K562 (cell line): Measurements from ENCODE around the gene PNLIPRP1. TPM values are rescaled to one million over a fixed set of nuclear protein-coding genes. Genes with fewer than 3 reads are reported as not detected.

ENCODE experiments used
- ATAC-seq: fragments of 200-7000 bp; cut with Tn5 transposase; 3 replicates; pipeline ENCODE4 v1.9.1; 2020; ENCODE audit warnings: moderate library complexity
- BruUV-seq: library from RNA; stranded (reverse); fragments of 400-500 nt; replicated peaks from 2 replicates; lab custom pipeline; 2021; lab: Mats Ljungman, UMichigan
- CTCF ChIA-PET: fragments of 300-600 bp; formaldehyde crosslinking; extraction: SDS; loops from one replicate; lab custom pipeline; 2021; ENCODE audit warnings: low intra/inter-chr PET ratio; lab: Yijun Ruan, JAX
- POLR2A ChIA-PET: fragments of 300-600, 350-650 bp; sonication (Branson Sonifier 250); formaldehyde crosslinking; extraction: SDS; loops from one replicate; lab custom pipeline; 2021; ENCODE audit warnings: antibody characterized with exemption, inconsistent platforms; lab: Yijun Ruan, JAX
- DNase-seq, 4 experiments: peaks; one replicate each; pipeline versions ENCODE4 v3.0.0 to v3.0.0-alpha.2; 2011 to 2018; ENCODE audit warnings: low spot score in 3 of 4, mixed read lengths in 3 of 4; ENCODE audit errors: extremely low read depth in 1 of 4
- FAIRE-seq: peaks from 2 replicates; lab custom pipeline; 2011; peaks lifted over from hg19 to GRCh38; lab: Jason Lieb, UNC
- H2AFZ ChIP-seq: 2 replicates; pipeline ENCODE4 v1.6.0; 2011; ENCODE audit warnings: low read depth, low read length, control low read depth, inconsistent platforms
- H3K27ac ChIP-seq: fragments of 200-600 bp; 3 replicates; pipeline ENCODE4 v1.8.0; 2011; ENCODE audit warnings: low read depth, mild to moderate bottlenecking, control low read depth, inconsistent platforms, low read length, moderate library complexity, mixed read lengths; ENCODE audit errors: extremely low read depth
- H3K27me3 ChIP-seq, 2 experiments: fragments of 300-600 bp in 1 of 2; 2 replicates in 1 of 2; 3 replicates in 1 of 2; pipeline versions ENCODE4 v1.6.0 to v1.8.0; 2011; ENCODE audit warnings: inconsistent platforms in 2 of 2, low read length in 2 of 2, mild to moderate bottlenecking in 1 of 2, mixed read lengths in 1 of 2, moderate library complexity in 1 of 2; ENCODE audit not compliant: control insufficient read depth in 2 of 2, insufficient read depth in 2 of 2
- H3K36me3 ChIP-seq: fragments of 300-600 bp; 3 replicates; pipeline ENCODE4 v1.8.0; 2011; ENCODE audit warnings: mild to moderate bottlenecking, low read length, inconsistent platforms; ENCODE audit not compliant: control insufficient read depth, insufficient read depth
- H3K4me1 ChIP-seq, 2 experiments: fragments of 200-600 bp in 1 of 2; replicated peaks in 1 of 2; 2 replicates in 1 of 2; 3 replicates in 1 of 2; pipeline versions ENCODE4 v1.5.1 to v1.8.0; 2011; ENCODE audit warnings: inconsistent platforms in 2 of 2, low read length in 2 of 2, mild to moderate bottlenecking in 1 of 2, mixed read lengths in 1 of 2, moderate library complexity in 1 of 2; ENCODE audit not compliant: control insufficient read depth in 2 of 2, insufficient read depth in 2 of 2
- H3K4me2 ChIP-seq: 2 replicates; pipeline ENCODE4 v1.6.1; 2011; ENCODE audit warnings: low read length, control low read depth, inconsistent platforms, mixed read lengths; ENCODE audit not compliant: insufficient read depth
- H3K4me3 ChIP-seq: fragments of 200-600 bp; sonication (generic), shearing (Covaris generic); 2 replicates; pipeline ENCODE4 v1.5.1; 2016; ENCODE audit warnings: control low read depth, inconsistent platforms
- H3K79me2 ChIP-seq: fragments of 200-600 bp; 3 replicates; pipeline ENCODE4 v1.8.0; 2011; ENCODE audit warnings: low read length, inconsistent platforms; ENCODE audit not compliant: control insufficient read depth, insufficient read depth
- H3K9ac ChIP-seq, 2 experiments: 2 replicates each; pipeline versions ENCODE4 v1.6.0 to v1.6.1; 2011; ENCODE audit warnings: low read depth in 2 of 2, low read length in 2 of 2, control low read depth in 1 of 2, inconsistent platforms in 1 of 2, mild to moderate bottlenecking in 1 of 2, mixed read lengths in 1 of 2; ENCODE audit not compliant: insufficient read depth in 1 of 2
- H3K9me1 ChIP-seq: one replicate; pipeline ENCODE4 v1.6.0; 2011; ENCODE audit warnings: inconsistent platforms, mild to moderate bottlenecking, low read length, moderate library complexity; ENCODE audit not compliant: control insufficient read depth, insufficient read depth
- H3K9me3 ChIP-seq: replicated peaks from 2 replicates; pipeline ENCODE4 v1.5.1; 2011; ENCODE audit warnings: low read depth, low read length, inconsistent platforms; ENCODE audit not compliant: control insufficient read depth, insufficient read depth
- H4K20me1 ChIP-seq: replicated peaks from 2 replicates; pipeline ENCODE4 v1.6.1; 2011; ENCODE audit warnings: low read length, inconsistent platforms, mixed read lengths; ENCODE audit not compliant: control insufficient read depth, insufficient read depth
- ATF6 ChIP-seq: sonication (generic); formaldehyde crosslinking; IDR thresholded peaks from 2 replicates; pipeline ENCODE4 v1.4.0; 2020; ENCODE audit warnings: mild to moderate bottlenecking, missing genetic modification reagents
- CUX1 ChIP-seq: fragments of 200-800 bp; sonication (Bioruptor generic); IDR thresholded peaks from 2 replicates; pipeline ENCODE4 v1.6.1; 2016; ENCODE audit warnings: missing genetic modification characterization, missing compliant biosample characterization
- E2F3 ChIP-seq: fragments of 250-450 bp; sonication (Bioruptor Pico); IDR thresholded peaks from 2 replicates; pipeline ENCODE4 v1.4.0; 2020; ENCODE audit warnings: mild to moderate bottlenecking
- PHB2 ChIP-seq: fragments of 450-650 bp; IDR thresholded peaks from 2 replicates; pipeline ENCODE4 v1.6.1; 2017; ENCODE audit warnings: low read depth
- POU5F1 ChIP-seq: fragments of 150-350 bp; IDR thresholded peaks from 2 replicates; pipeline ENCODE4 v1.6.1; 2014; ENCODE audit warnings: borderline replicate concordance, low read length, low read depth, mild to moderate bottlenecking; ENCODE audit not compliant: partially characterized antibody
- TCF7L2 ChIP-seq: fragments of 150-350 bp; IDR thresholded peaks from 2 replicates; pipeline ENCODE4 v1.6.1; 2016; ENCODE audit warnings: low read depth, mild to moderate bottlenecking, low read length, moderate library complexity
- ZC3H4 ChIP-seq: sonication (generic); formaldehyde crosslinking; IDR thresholded peaks from 2 replicates; pipeline ENCODE4 v1.9.0; 2021; ENCODE audit warnings: missing genetic modification reagents, borderline replicate concordance
- WGBS: fragments of 100-300 bp; shearing (Covaris generic); methylation state at CpG from one replicate; pipeline ENCODE4 v1.1.6; 2016; ENCODE audit warnings: low coverage, mixed read lengths; ENCODE audit not compliant: insufficient coverage; ENCODE audit errors: missing lambda C conversion rate; 5-methylcytosine and 5-hydroxymethylcytosine counted together
- in situ Hi-C: fragments of 300-500 bp; cut with MboI; formaldehyde crosslinking; loops from 4 replicates; pipeline ENCODE4 v1.15.0; 2018; ENCODE audit warnings: inconsistent platforms, mixed read lengths
- intact Hi-C: fragments of 100-400 bp; cut with micrococcal nuclease; formaldehyde crosslinking; loops from 2 replicates; pipeline ENCODE4 v1.14.2; 2022
- polyA plus RNA-seq, 8 experiments: library from polyadenylated mRNA; depleted of rRNA in 4 of 8; stranded (reverse) in 5 of 8; unstranded in 3 of 8; fragments of >200 nt; fragmentation: Nextera tagmentation in 2 of 8; fragmentation: Illumina TruSeq in 1 of 8; extraction: Ambion mirVana in 2 of 8; extraction: Trizol in 1 of 8; gene quantifications; 2 replicates each; pipeline versions ENCODE4 v1.2.1 to v1.2.3, GENCODE V29; 2011 to 2014; ENCODE audit warnings: inconsistent platforms in 1 of 8, missing spikeins in 1 of 8
- total RNA-seq, 7 experiments: library from RNA; depleted of rRNA in 6 of 7; stranded (reverse); fragments of >200 nt in 6 of 7; fragmentation: Illumina TruSeq in 2 of 7; extraction: Trizol in 2 of 7; gene quantifications; 2 replicates each; pipeline versions ENCODE4 v1.2.1 to v1.2.3, GENCODE V29; 2011 to 2021; ENCODE audit warnings: low replicate concordance in 1 of 7

PNLIPRP1 gene
- total and polyA plus RNA-seq, 9 of the 15 experiments (the other 6 are each of a cell fraction or from before 2014, with no cell fraction given): 0.60 TPM; not detected in 8

- no peaks in the 10 kb centered on the region for H3K36me3 ChIP-seq
- FAIRE-seq (no peak), ATAC-seq (no peak), DNase-seq (no peak)
- no peaks in the 10 kb centered on the region; a peak in 1 of 5 replicates for H3K27me3 ChIP-seq
- no peaks in the 10 kb centered on the region for H3K79me2 ChIP-seq
- no peak overlapping the region for H3K4me2 ChIP-seq
- WGBS: under 1% methylated on average over 13 of the region's 17 CpGs
- in situ Hi-C loops (no loop called here), intact Hi-C loops (no loop called here)
- H3K4me1 ChIP-seq: peaks cover 0 to under 1% of the 10 kb centered on the region in 2 experiments; a peak in 1 of 5 replicates
- no peaks in the 10 kb centered on the region for H3K9me1 ChIP-seq
- H3K9me3 ChIP-seq: no peaks in the 10 kb centered on the region
- H3K9ac ChIP-seq: no peak overlapping the region
- ChIA-PET POLR2A (no interaction called here), CTCF (no interaction called here)
- BruUV-seq: no TSS peak
- H2AFZ ChIP-seq: no peak overlapping the region
- H4K20me1 ChIP-seq: no peaks in the 10 kb centered on the region
- no peak for TF ChIP-seq E2F3 (CRISPR knock-in tag)
- H3K4me3 ChIP-seq: no peak overlapping the region
- H3K27ac ChIP-seq: no peak overlapping the region
These were observed 41.9 kb downstream of the PNLIPRP1 start for GRCh38 chr10:116632596-116633215.

- FAIRE-seq (no peak), DNase-seq (no peak), ATAC-seq (no peak)
- Histone ChIP-seq H3K27ac (no peak overlapping the region), H3K4me3 (no peak overlapping the region), H3K79me2 (no peaks in the 10 kb centered on the region), H4K20me1 (no peaks in the 10 kb centered on the region), H3K9me1 (no peaks in the 10 kb centered on the region), H3K4me2 (no peak overlapping the region), H3K36me3 (no peaks in the 10 kb centered on the region), H3K9ac (no peak overlapping the region), H3K4me1 (no peaks in the 10 kb centered on the region), H3K9me3 (no peaks in the 10 kb centered on the region), H3K27me3 (no peaks in the 10 kb centered on the region; a peak in 1 of 5 replicates), H2AFZ (no peak overlapping the region)
- CTCF ChIA-PET: no interaction called here
- intact Hi-C loops (no loop called here), in situ Hi-C loops (no loop called here)
- BruUV-seq: no TSS peak
- 0% methylated on average over 5 of the region's 8 CpGs for WGBS
- POLR2A ChIA-PET: no interaction called here
- no peak for TF ChIP-seq PHB2
- TF ChIP-seq ATF6 (CRISPR knock-in tag): no peak
- TF ChIP-seq CUX1 (CRISPR knock-in tag): no peak
- no peak for TF ChIP-seq ZC3H4 (CRISPR knock-in tag)
- TF ChIP-seq POU5F1: no peak
- no peak for TF ChIP-seq TCF7L2
These were observed 42.4 kb downstream of the PNLIPRP1 start for GRCh38 chr10:116633216-116633600.
